Measurements from ENCODE around the gene ITM2C.

- TF ChIP-seq, protein P1, sequence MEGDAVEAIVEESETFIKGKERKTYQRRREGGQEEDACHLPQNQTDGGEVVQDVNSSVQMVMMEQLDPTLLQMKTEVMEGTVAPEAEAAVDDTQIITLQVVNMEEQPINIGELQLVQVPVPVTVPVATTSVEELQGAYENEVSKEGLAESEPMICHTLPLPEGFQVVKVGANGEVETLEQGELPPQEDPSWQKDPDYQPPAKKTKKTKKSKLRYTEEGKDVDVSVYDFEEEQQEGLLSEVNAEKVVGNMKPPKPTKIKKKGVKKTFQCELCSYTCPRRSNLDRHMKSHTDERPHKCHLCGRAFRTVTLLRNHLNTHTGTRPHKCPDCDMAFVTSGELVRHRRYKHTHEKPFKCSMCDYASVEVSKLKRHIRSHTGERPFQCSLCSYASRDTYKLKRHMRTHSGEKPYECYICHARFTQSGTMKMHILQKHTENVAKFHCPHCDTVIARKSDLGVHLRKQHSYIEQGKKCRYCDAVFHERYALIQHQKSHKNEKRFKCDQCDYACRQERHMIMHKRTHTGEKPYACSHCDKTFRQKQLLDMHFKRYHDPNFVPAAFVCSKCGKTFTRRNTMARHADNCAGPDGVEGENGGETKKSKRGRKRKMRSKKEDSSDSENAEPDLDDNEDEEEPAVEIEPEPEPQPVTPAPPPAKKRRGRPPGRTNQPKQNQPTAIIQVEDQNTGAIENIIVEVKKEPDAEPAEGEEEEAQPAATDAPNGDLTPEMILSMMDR (conservative IDR thresholded peaks at IDR 0.05; ENCODE audit: low read depth in 2 of 2) = no peak
- TF ChIP-seq EZH2 (IDR thresholded peaks at IDR 0.05; ENCODE audit: low read depth, unreplicated experiment) = no peak
- TF ChIP-seq, protein P2, sequence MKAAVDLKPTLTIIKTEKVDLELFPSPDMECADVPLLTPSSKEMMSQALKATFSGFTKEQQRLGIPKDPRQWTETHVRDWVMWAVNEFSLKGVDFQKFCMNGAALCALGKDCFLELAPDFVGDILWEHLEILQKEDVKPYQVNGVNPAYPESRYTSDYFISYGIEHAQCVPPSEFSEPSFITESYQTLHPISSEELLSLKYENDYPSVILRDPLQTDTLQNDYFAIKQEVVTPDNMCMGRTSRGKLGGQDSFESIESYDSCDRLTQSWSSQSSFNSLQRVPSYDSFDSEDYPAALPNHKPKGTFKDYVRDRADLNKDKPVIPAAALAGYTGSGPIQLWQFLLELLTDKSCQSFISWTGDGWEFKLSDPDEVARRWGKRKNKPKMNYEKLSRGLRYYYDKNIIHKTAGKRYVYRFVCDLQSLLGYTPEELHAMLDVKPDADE (IDR thresholded peaks at IDR 0.05) = no peak
- TF ChIP-seq EZH2phosphoT487 (IDR thresholded peaks at IDR 0.05; ENCODE audit: unreplicated experiment) = no peak
- TF ChIP-seq JUNB (IDR thresholded peaks at IDR 0.05; ENCODE audit: unreplicated experiment) = no peak
- TF ChIP-seq POLR2AphosphoS5 (IDR thresholded peaks at IDR 0.05; ENCODE audit: low read depth) = no peak
- no peak for TF ChIP-seq CREB1 (CRISPR knock-in tag; IDR thresholded peaks at IDR 0.05; ENCODE audit: low read depth)
- TF ChIP-seq, protein P3, sequence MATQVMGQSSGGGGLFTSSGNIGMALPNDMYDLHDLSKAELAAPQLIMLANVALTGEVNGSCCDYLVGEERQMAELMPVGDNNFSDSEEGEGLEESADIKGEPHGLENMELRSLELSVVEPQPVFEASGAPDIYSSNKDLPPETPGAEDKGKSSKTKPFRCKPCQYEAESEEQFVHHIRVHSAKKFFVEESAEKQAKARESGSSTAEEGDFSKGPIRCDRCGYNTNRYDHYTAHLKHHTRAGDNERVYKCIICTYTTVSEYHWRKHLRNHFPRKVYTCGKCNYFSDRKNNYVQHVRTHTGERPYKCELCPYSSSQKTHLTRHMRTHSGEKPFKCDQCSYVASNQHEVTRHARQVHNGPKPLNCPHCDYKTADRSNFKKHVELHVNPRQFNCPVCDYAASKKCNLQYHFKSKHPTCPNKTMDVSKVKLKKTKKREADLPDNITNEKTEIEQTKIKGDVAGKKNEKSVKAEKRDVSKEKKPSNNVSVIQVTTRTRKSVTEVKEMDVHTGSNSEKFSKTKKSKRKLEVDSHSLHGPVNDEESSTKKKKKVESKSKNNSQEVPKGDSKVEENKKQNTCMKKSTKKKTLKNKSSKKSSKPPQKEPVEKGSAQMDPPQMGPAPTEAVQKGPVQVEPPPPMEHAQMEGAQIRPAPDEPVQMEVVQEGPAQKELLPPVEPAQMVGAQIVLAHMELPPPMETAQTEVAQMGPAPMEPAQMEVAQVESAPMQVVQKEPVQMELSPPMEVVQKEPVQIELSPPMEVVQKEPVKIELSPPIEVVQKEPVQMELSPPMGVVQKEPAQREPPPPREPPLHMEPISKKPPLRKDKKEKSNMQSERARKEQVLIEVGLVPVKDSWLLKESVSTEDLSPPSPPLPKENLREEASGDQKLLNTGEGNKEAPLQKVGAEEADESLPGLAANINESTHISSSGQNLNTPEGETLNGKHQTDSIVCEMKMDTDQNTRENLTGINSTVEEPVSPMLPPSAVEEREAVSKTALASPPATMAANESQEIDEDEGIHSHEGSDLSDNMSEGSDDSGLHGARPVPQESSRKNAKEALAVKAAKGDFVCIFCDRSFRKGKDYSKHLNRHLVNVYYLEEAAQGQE (IDR thresholded peaks at IDR 0.05; ENCODE audit: unreplicated experiment) = no peak
- no peak for TF ChIP-seq STAT1 (IDR thresholded peaks at IDR 0.05; ENCODE audit: unreplicated experiment)
- TF ChIP-seq NANOG (IDR thresholded peaks at IDR 0.05; ENCODE audit: borderline replicate concordance) = no peak
Observed at GRCh38 chr2:230821991-230822520, 42.7 kb upstream of the ITM2C start.
